ENCODE results near the gene CYP2C8. TPM values are rescaled to one million over a fixed set of nuclear protein-coding genes. Genes with fewer than 3 reads are reported as not detected.

CYP2C8 gene
- total and polyA plus RNA-seq, 2 experiments from 2014 or later, result 1.2 to 4.1 TPM

DNA sequence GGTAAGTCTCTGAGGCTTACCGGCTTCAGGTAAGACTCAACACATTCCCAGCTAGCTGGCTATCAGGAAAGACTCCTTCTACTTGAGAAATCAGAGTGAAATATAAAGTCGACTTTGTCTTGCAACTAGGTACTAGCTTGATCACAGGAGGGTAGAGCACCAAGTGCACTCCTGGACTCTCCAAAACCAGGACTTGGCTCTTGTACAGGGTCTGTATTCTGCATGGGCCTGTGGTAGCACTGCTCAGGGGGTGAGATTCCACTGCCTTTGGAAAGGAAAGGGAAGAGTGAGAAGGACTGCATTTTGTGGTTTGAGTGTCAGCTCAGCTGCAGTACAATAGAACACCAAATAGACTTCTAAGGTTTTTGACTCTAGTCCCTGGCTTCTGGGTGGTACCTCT, 19.4 kb downstream of the CYP2C8 start:
- no peaks in the 10 kb centered on the region for H3K27me3 Mint-ChIP-seq (ENCODE audit: insufficient read depth, low read depth, poor library complexity)
- no peaks in the 10 kb centered on the region for H3K36me3 Mint-ChIP-seq (ENCODE audit: low read depth)
- Histone ChIP-seq H3K4me3 (no peak overlapping the region), H3K79me2 (replicated peaks; ENCODE audit: insufficient read depth) (no peaks in the 10 kb centered on the region), H3K27ac (ENCODE audit: low read depth) (no peak overlapping the region), H3K9me2 (ENCODE audit: insufficient read depth) (no peaks in the 10 kb centered on the region), H4K20me1 (replicated peaks; ENCODE audit: insufficient read depth) (no peaks in the 10 kb centered on the region), H3F3A (replicated peaks; ENCODE audit: low read depth) (no peaks in the 10 kb centered on the region), H3K27me3 (ENCODE audit: insufficient read depth) (no peaks in the 10 kb centered on the region), H3K4me1 (ENCODE audit: insufficient read depth) (no peaks in the 10 kb centered on the region), H2AFZ (no peak overlapping the region), H3K36me3 (ENCODE audit: insufficient read depth) (no peaks in the 10 kb centered on the region), H3K4me2 (no peak overlapping the region)
- DNase-seq (ENCODE audit: low spot score), result no peak
- ATAC-seq, result no peak
- TF ChIP-seq, protein P1, sequence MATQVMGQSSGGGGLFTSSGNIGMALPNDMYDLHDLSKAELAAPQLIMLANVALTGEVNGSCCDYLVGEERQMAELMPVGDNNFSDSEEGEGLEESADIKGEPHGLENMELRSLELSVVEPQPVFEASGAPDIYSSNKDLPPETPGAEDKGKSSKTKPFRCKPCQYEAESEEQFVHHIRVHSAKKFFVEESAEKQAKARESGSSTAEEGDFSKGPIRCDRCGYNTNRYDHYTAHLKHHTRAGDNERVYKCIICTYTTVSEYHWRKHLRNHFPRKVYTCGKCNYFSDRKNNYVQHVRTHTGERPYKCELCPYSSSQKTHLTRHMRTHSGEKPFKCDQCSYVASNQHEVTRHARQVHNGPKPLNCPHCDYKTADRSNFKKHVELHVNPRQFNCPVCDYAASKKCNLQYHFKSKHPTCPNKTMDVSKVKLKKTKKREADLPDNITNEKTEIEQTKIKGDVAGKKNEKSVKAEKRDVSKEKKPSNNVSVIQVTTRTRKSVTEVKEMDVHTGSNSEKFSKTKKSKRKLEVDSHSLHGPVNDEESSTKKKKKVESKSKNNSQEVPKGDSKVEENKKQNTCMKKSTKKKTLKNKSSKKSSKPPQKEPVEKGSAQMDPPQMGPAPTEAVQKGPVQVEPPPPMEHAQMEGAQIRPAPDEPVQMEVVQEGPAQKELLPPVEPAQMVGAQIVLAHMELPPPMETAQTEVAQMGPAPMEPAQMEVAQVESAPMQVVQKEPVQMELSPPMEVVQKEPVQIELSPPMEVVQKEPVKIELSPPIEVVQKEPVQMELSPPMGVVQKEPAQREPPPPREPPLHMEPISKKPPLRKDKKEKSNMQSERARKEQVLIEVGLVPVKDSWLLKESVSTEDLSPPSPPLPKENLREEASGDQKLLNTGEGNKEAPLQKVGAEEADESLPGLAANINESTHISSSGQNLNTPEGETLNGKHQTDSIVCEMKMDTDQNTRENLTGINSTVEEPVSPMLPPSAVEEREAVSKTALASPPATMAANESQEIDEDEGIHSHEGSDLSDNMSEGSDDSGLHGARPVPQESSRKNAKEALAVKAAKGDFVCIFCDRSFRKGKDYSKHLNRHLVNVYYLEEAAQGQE (IDR thresholded peaks at IDR 0.05; ENCODE audit: unreplicated experiment), result no peak
- no peak for TF ChIP-seq EZH2 (IDR thresholded peaks at IDR 0.05; ENCODE audit: low read depth, unreplicated experiment)
- TF ChIP-seq, protein P2, sequence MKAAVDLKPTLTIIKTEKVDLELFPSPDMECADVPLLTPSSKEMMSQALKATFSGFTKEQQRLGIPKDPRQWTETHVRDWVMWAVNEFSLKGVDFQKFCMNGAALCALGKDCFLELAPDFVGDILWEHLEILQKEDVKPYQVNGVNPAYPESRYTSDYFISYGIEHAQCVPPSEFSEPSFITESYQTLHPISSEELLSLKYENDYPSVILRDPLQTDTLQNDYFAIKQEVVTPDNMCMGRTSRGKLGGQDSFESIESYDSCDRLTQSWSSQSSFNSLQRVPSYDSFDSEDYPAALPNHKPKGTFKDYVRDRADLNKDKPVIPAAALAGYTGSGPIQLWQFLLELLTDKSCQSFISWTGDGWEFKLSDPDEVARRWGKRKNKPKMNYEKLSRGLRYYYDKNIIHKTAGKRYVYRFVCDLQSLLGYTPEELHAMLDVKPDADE (IDR thresholded peaks at IDR 0.05), result no peak
- TF ChIP-seq, protein P3, sequence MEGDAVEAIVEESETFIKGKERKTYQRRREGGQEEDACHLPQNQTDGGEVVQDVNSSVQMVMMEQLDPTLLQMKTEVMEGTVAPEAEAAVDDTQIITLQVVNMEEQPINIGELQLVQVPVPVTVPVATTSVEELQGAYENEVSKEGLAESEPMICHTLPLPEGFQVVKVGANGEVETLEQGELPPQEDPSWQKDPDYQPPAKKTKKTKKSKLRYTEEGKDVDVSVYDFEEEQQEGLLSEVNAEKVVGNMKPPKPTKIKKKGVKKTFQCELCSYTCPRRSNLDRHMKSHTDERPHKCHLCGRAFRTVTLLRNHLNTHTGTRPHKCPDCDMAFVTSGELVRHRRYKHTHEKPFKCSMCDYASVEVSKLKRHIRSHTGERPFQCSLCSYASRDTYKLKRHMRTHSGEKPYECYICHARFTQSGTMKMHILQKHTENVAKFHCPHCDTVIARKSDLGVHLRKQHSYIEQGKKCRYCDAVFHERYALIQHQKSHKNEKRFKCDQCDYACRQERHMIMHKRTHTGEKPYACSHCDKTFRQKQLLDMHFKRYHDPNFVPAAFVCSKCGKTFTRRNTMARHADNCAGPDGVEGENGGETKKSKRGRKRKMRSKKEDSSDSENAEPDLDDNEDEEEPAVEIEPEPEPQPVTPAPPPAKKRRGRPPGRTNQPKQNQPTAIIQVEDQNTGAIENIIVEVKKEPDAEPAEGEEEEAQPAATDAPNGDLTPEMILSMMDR (conservative IDR thresholded peaks at IDR 0.05; ENCODE audit: low read depth in 2 of 2), result no peak
- TF ChIP-seq JUNB (IDR thresholded peaks at IDR 0.05; ENCODE audit: unreplicated experiment), result no peak
- no peak for TF ChIP-seq STAT1 (IDR thresholded peaks at IDR 0.05; ENCODE audit: unreplicated experiment)
- no peak for TF ChIP-seq ZNF331 (CRISPR knock-in tag; IDR thresholded peaks at IDR 0.05; ENCODE audit: low read depth)
- TF ChIP-seq NANOG (IDR thresholded peaks at IDR 0.05; ENCODE audit: borderline replicate concordance), result no peak
- no peak for TF ChIP-seq POLR2AphosphoS5 (IDR thresholded peaks at IDR 0.05; ENCODE audit: low read depth)
- no peak for TF ChIP-seq CREB1 (CRISPR knock-in tag; IDR thresholded peaks at IDR 0.05; ENCODE audit: low read depth)
- no peak for TF ChIP-seq ZNF114 (CRISPR knock-in tag; IDR thresholded peaks at IDR 0.05)
- no peak for TF ChIP-seq EZH2phosphoT487 (IDR thresholded peaks at IDR 0.05; ENCODE audit: unreplicated experiment)
- TF ChIP-seq, protein P4, sequence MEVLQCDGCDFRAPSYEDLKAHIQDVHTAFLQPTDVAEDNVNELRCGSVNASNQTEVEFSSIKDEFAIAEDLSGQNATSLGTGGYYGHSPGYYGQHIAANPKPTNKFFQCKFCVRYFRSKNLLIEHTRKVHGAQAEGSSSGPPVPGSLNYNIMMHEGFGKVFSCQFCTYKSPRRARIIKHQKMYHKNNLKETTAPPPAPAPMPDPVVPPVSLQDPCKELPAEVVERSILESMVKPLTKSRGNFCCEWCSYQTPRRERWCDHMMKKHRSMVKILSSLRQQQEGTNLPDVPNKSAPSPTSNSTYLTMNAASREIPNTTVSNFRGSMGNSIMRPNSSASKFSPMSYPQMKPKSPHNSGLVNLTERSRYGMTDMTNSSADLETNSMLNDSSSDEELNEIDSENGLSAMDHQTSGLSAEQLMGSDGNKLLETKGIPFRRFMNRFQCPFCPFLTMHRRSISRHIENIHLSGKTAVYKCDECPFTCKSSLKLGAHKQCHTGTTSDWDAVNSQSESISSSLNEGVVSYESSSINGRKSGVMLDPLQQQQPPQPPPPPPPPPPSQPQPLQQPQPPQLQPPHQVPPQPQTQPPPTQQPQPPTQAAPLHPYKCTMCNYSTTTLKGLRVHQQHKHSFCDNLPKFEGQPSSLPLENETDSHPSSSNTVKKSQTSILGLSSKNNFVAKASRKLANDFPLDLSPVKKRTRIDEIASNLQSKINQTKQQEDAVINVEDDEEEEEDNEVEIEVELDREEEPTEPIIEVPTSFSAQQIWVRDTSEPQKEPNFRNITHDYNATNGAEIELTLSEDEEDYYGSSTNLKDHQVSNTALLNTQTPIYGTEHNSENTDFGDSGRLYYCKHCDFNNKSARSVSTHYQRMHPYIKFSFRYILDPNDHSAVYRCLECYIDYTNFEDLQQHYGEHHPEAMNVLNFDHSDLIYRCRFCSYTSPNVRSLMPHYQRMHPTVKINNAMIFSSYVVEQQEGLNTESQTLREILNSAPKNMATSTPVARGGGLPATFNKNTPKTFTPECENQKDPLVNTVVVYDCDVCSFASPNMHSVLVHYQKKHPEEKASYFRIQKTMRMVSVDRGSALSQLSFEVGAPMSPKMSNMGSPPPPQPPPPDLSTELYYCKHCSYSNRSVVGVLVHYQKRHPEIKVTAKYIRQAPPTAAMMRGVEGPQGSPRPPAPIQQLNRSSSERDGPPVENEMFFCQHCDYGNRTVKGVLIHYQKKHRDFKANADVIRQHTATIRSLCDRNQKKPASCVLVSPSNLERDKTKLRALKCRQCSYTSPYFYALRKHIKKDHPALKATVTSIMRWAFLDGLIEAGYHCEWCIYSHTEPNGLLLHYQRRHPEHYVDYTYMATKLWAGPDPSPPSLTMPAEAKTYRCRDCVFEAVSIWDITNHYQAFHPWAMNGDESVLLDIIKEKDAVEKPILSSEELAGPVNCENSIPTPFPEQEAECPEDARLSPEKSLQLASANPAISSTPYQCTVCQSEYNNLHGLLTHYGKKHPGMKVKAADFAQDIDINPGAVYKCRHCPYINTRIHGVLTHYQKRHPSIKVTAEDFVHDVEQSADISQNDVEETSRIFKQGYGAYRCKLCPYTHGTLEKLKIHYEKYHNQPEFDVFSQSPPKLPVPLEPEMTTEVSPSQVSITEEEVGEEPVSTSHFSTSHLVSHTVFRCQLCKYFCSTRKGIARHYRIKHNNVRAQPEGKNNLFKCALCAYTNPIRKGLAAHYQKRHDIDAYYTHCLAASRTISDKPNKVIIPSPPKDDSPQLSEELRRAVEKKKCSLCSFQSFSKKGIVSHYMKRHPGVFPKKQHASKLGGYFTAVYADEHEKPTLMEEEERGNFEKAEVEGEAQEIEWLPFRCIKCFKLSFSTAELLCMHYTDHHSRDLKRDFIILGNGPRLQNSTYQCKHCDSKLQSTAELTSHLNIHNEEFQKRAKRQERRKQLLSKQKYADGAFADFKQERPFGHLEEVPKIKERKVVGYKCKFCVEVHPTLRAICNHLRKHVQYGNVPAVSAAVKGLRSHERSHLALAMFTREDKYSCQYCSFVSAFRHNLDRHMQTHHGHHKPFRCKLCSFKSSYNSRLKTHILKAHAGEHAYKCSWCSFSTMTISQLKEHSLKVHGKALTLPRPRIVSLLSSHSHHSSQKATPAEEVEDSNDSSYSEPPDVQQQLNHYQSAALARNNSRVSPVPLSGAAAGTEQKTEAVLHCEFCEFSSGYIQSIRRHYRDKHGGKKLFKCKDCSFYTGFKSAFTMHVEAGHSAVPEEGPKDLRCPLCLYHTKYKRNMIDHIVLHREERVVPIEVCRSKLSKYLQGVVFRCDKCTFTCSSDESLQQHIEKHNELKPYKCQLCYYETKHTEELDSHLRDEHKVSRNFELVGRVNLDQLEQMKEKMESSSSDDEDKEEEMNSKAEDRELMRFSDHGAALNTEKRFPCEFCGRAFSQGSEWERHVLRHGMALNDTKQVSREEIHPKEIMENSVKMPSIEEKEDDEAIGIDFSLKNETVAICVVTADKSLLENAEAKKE (CRISPR knock-in tag; IDR thresholded peaks at IDR 0.05), result no peak
- no peaks in the 10 kb centered on the region; the same call in 2 of the 3 replicates for H3K9me3 Mint-ChIP-seq
- H3K4me3 Mint-ChIP-seq, result no peak overlapping the region
- no peak overlapping the region for H3K27ac Mint-ChIP-seq
- peaks cover 5% of the 10 kb centered on the region for H3K4me1 Mint-ChIP-seq
